Measurements from ENCODE around the gene USP17L11.
"Not testable (repeated sequence)": the region's sequence is repeated elsewhere in the genome, so short reads cannot be mapped to it uniquely, and the experiment has no call there.

Gene USP17L11

DNA sequence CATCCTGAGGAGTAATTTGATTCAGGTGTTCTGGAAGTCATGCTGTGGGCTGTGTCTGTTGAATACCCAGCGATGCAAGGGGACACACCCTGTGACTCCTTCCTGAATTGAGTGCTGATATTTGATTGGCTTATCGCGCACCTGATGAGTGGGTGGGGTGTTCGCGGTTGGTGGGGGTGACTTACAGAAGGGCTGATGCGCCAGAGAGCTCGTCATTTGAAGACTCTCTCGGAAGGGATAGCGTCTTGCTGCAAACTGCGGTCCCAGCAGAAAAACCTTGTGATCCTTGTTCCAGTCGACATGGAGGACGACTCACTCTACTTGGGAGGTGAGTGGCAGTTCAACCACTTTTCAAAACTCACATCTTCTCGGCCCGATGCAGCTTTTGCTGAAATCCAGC lies at the start of gene USP17L11:
Gene USP17L11 (plus strand): TSS at position 301 of the 400 bp plus-strand sequence. CDS start 0 bp downstream, at position 301.
- DNase-seq (ENCODE audit: low read depth, low spot score) = not testable (repeated sequence)

DNA sequence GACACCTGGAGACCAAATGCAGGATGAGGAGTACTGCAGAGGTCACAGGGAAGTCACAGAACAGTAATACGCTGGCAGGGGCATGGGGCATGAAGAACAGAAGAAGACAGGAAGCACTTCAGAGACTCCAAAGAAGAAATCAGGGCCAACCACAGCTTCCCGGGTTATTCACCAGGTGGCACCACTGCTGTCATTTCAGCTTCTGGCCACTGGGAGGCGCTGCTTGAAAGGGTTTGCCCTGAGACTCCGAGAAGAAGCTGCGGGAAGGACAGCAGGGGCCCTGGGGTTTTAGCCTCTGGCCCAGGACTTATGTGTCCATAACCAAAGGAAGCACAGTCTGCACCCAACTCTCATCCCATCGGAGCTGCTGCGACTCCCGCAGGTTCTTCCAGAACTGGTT lies 49.2 kb upstream of the USP17L11 start:
- DNase-seq (ENCODE audit: low read depth, low spot score) = not testable (repeated sequence)

GRCh38 chr4:9169791-9170459 lies 45.3 kb upstream of the USP17L11 start, which contains the start of gene FAM90A26:
FAM90A26 (plus strand) TSS chr4:9170409; CDS start chr4:9173173, 2,764 bp downstream.
- not testable (repeated sequence) for DNase-seq (ENCODE audit: low read depth, low spot score)

DNA sequence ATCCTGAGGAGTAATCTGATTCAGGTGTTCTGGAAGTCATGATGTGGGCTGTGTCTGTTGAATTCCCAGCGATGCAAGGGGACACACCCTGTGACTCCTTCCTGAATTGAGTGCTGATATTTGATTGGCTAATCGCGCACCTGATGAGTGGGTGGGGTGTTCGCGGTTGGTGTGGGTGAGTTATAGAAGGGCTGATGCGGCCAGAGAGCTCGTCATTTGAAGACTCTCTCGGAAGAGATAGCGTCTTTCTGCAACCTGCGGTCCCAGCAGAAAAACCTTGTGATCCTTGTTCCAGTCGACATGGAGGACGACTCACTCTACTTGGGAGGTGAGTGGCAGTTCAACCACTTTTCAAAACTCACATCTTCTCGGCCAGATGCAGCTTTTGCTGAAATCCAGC lies 4.8 kb upstream of the USP17L11 start, which contains the start of gene USP17L10:
Gene USP17L10 (plus strand): TSS at position 301 of the 400 bp plus-strand sequence. CDS start 0 bp downstream, at position 301.
- DNase-seq (ENCODE audit: low read depth, low spot score) = not testable (repeated sequence)

- not testable (repeated sequence) for DNase-seq (ENCODE audit: low read depth, low spot score)
Measured at GRCh38 chr4:9214701-9215100, 504 bp upstream of the USP17L11 start.

GRCh38 chr4:9219852-9220251 lies 4.6 kb downstream of the USP17L11 start, which contains the start of gene USP17L12:
USP17L12 (plus strand) TSS chr4:9220152; CDS start chr4:9220152, 0 bp downstream.
- not testable (repeated sequence) for DNase-seq (ENCODE audit: low read depth, low spot score)

- DNase-seq (ENCODE audit: low read depth, low spot score) = not testable (repeated sequence)
Measured at GRCh38 chr4:9224596-9224995, 9.4 kb downstream of the USP17L11 start, which contains the start of gene USP17L13. USP17L13 (plus strand) TSS chr4:9224896; CDS start chr4:9224896, 0 bp downstream.

DNA sequence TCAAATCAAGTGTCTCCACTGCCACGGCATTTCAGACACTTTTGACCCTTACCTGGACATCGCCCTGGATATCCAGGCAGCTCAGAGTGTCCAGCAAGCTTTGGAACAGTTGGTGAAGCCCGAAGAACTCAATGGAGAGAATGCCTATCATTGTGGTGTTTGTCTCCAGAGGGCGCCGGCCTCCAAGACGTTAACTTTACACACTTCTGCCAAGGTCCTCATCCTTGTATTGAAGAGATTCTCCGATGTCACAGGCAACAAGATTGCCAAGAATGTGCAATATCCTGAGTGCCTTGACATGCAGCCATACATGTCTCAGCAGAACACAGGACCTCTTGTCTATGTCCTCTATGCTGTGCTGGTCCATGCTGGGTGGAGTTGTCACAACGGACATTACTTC lies 15.0 kb downstream of the USP17L11 start:
- not testable (repeated sequence) for DNase-seq (ENCODE audit: low read depth, low spot score)

DNA sequence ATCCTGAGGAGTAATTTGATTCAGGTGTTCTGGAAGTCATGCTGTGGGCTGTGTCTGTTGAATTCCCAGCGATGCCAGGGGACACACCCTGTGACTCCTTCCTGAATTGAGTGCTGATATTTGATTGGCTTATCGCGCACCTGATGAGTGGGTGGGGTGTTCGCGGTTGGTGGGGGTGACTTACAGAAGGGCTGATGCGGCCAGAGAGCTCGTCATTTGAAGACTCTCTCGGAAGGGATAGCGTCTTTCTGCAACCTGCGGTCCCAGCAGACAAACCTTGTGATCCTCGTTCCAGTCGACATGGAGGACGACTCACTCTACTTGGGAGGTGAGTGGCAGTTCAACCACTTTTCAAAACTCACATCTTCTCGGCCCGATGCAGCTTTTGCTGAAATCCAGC lies 18.9 kb downstream of the USP17L11 start, which contains the start of gene USP17L15:
Gene USP17L15 (plus strand): TSS at position 301 of the 400 bp plus-strand sequence. CDS start 0 bp downstream, at position 301.
- not testable (repeated sequence) for DNase-seq (ENCODE audit: low read depth, low spot score)

DNA sequence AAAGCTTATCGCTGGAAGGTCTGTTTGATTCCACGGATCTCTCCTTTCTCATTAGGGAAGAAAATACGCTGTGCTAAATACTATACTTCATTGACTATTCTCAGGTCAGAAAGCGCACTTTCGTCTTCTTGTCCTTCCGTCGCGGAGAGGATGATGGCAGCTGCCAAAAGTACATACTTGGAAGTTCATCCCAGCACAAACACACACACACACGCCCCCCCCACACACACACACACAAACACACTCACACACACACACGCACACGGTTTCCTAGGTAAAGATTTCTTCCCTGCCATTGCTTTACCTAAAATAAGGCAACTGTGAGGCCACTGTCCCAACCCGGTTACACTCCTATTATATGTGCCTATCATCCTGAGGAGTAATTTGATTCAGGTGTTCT lies 23.3 kb downstream of the USP17L11 start:
- not testable (repeated sequence) for DNase-seq (ENCODE audit: low read depth, low spot score)

DNA sequence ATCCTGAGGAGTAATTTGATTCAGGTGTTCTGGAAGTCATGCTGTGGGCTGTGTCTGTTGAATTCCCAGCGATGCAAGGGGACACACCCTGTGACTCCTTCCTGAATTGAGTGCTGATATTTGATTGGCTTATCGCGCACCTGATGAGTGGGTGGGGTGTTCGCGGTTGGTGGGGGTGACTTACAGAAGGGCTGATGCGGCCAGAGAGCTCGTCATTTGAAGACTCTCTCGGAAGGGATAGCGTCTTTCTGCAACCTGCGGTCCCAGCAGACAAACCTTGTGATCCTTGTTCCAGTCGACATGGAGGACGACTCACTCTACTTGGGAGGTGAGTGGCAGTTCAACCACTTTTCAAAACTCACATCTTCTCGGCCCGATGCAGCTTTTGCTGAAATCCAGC lies 28.4 kb downstream of the USP17L11 start, which contains the start of gene USP17L17:
Gene USP17L17 (plus strand): TSS at position 301 of the 400 bp plus-strand sequence. CDS start 0 bp downstream, at position 301.
- not testable (repeated sequence) for DNase-seq (ENCODE audit: low read depth, low spot score)

GRCh38 chr4:9247953-9248680 lies 32.9 kb downstream of the USP17L11 start, which contains the start of gene USP17L18:
USP17L18 (plus strand) TSS chr4:9248630; CDS start chr4:9248630, 0 bp downstream.
- not testable (repeated sequence) for DNase-seq (ENCODE audit: low read depth, low spot score)

DNA sequence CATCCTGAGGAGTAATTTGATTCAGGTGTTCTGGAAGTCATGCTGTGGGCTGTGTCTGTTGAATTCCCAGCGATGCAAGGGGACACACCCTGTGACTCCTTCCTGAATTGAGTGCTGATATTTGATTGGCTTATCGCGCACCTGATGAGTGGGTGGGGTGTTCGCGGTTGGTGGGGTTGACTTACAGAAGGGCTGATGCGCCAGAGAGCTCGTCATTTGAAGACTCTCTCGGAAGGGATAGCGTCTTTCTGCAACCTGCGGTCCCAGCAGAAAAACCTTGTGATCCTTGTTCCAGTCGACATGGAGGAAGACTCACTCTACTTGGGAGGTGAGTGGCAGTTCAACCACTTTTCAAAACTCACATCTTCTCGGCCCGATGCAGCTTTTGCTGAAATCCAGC lies 37.9 kb downstream of the USP17L11 start, which contains the start of gene USP17L19:
Gene USP17L19 (plus strand): TSS at position 301 of the 400 bp plus-strand sequence. CDS start 0 bp downstream, at position 301.
- DNase-seq (ENCODE audit: low read depth, low spot score) = not testable (repeated sequence)

- DNase-seq (ENCODE audit: low read depth, low spot score) = not testable (repeated sequence)
Measured at GRCh38 chr4:9257824-9258223, 42.6 kb downstream of the USP17L11 start, which contains the start of gene USP17L20. USP17L20 (plus strand) TSS chr4:9258124; CDS start chr4:9258124, 0 bp downstream.

- not testable (repeated sequence) for DNase-seq (ENCODE audit: low read depth, low spot score)
Measured at GRCh38 chr4:9262572-9262971, 47.4 kb downstream of the USP17L11 start, which contains the start of gene USP17L21. USP17L21 (plus strand) TSS chr4:9262872; CDS start chr4:9262872, 0 bp downstream.

Measured in smooth muscle cell of the brain vasculature (primary cell).